SU-DHL-6 (cell line): ENCODE measurements around the gene ATF7.
A peak's percentile ranks its signal among the peaks of the same experiment; 100 is the strongest.

Experiments
- H2AFZ ChIP-seq: fragments of 200-600 bp; sonication (generic); 2 replicates; pipeline ENCODE4 v1.6.1; 2014; ENCODE audit warnings: low read depth, mild to moderate bottlenecking, moderate library complexity, mixed read lengths, antibody characterized with exemption, low read length; ENCODE audit not compliant: severe bottlenecking
- H3F3A ChIP-seq: fragments of 200-600 bp; shearing (Covaris generic); 2 replicates; pipeline ENCODE4 v1.6.0; 2016; ENCODE audit warnings: antibody characterized with exemption, mild to moderate bottlenecking; ENCODE audit not compliant: insufficient read depth
- H3K27ac ChIP-seq: fragments of 200-600 bp; sonication (generic); 2 replicates; pipeline ENCODE4 v1.5.1; 2016; ENCODE audit warnings: low read depth, mild to moderate bottlenecking, low read length, moderate library complexity, mixed read lengths
- H3K27me3 ChIP-seq: fragments of 200-600 bp; sonication (generic), shearing (Covaris generic); 2 replicates; pipeline ENCODE4 v1.6.0; 2014; ENCODE audit warnings: mild to moderate bottlenecking, low read length
- H3K36me3 ChIP-seq: fragments of 200-600 bp; sonication (generic); 2 replicates; pipeline ENCODE4 v1.6.1; 2014; ENCODE audit warnings: mild to moderate bottlenecking, low read length, mixed read lengths
- H3K4me2 ChIP-seq: fragments of 300-600, 200-600 bp; shearing (Covaris generic), sonication (generic); 2 replicates; pipeline ENCODE4 v1.6.0; 2014; ENCODE audit warnings: low read length, low read depth, mild to moderate bottlenecking; ENCODE audit not compliant: poor library complexity, severe bottlenecking
- H3K4me3 ChIP-seq: fragments of 200-600 bp; sonication (generic); 2 replicates; pipeline ENCODE4 v1.5.1; 2014; ENCODE audit warnings: antibody characterized with exemption, low read length, mild to moderate bottlenecking, mixed read lengths; ENCODE audit not compliant: insufficient read depth, poor library complexity, severe bottlenecking
- H3K79me2 ChIP-seq: fragments of 200-600 bp; sonication (generic); 2 replicates; pipeline ENCODE4 v1.6.1; 2014; ENCODE audit warnings: mild to moderate bottlenecking, low read length, moderate library complexity; ENCODE audit not compliant: insufficient read depth
- H3K9ac ChIP-seq: fragments of 200-600 bp; sonication (generic); 2 replicates; pipeline ENCODE4 v1.7.0; 2014; ENCODE audit warnings: mild to moderate bottlenecking, low read length
- H3K9me2 ChIP-seq: fragments of 200-600 bp; sonication (generic); replicated peaks from 2 replicates; pipeline ENCODE4 v1.6.1; 2014; ENCODE audit warnings: low read length; ENCODE audit not compliant: insufficient read depth
- H3K9me3 ChIP-seq: fragments of 200-600 bp; sonication (generic); 2 replicates; pipeline ENCODE4 v1.6.1; 2014; ENCODE audit warnings: low read length, mixed read lengths; ENCODE audit not compliant: insufficient read depth
- H4K20me1 ChIP-seq: fragments of 200-600 bp; sonication (generic); 2 replicates; pipeline ENCODE4 v1.6.1; 2014; ENCODE audit warnings: low read depth, mild to moderate bottlenecking, antibody characterized with exemption, low read length, moderate library complexity, mixed read lengths
- CTCF ChIP-seq: fragments of 200-600 bp; sonication (generic); IDR thresholded peaks from one replicate; pipeline ENCODE4 v1.5.1; 2017; ENCODE audit warnings: antibody characterized with exemption, mild to moderate bottlenecking, low read length, moderate library complexity; ENCODE audit not compliant: insufficient read depth, poor library complexity, severe bottlenecking
- EZH2phosphoT487 ChIP-seq: fragments of 200-600 bp; sonication (generic), shearing (Covaris generic); conservative IDR thresholded peaks from 2 replicates; pipeline ENCODE4 v1.6.1; 2018; ENCODE audit warnings: mild to moderate bottlenecking, antibody characterized with exemption, low read length, moderate library complexity, mixed read lengths

ATF7 gene

GRCh38 chr12:53492830-53493609 is 133.2 kb downstream of the ATF7 start:
- H3K36me3 ChIP-seq = no peaks in the 10 kb centered on the region
- H3K9me2 ChIP-seq = no peaks in the 10 kb centered on the region
- H3K27me3 ChIP-seq = no peaks in the 10 kb centered on the region
- peak overlapping the region; percentile 45 for H2AFZ ChIP-seq
- peak overlapping the region; percentile 59 for H3K9ac ChIP-seq
- no peaks in the 10 kb centered on the region for H4K20me1 ChIP-seq
- peak overlapping the region; percentile 69 for H3K4me2 ChIP-seq
- no peaks in the 10 kb centered on the region for H3K79me2 ChIP-seq
- H3K4me3 ChIP-seq = peak overlapping the region; percentile 56
- peaks cover 4% of the 10 kb centered on the region; the same call in 1 of the 2 replicates for H3F3A ChIP-seq
- TF ChIP-seq CTCF (no peak), EZH2phosphoT487 (no peak)
- no peaks in the 10 kb centered on the region for H3K9me3 ChIP-seq
- no peak overlapping the region for H3K27ac ChIP-seq

- no peak overlapping the region for H3K27ac ChIP-seq
- H3K9ac ChIP-seq = no peak overlapping the region
Observed at GRCh38 chr12:53492188-53492587, 134.0 kb downstream of the ATF7 start.

GRCh38 chr12:53489242-53489864 is 136.8 kb downstream of the ATF7 start:
- Histone ChIP-seq H3K4me2 (no peak overlapping the region), H3K4me3 (no peak overlapping the region)

More at GRCh38 chr12:53492188-53492587, 134.0 kb downstream of the ATF7 start:
- H3K9me3 ChIP-seq = no peaks in the 10 kb centered on the region
- no peaks in the 10 kb centered on the region for H3K27me3 ChIP-seq
- H3K4me2 ChIP-seq = peak overlapping the region; percentile 69
- no peaks in the 10 kb centered on the region for H3K79me2 ChIP-seq
- no peak for TF ChIP-seq CTCF
- H3F3A ChIP-seq = peaks cover 4% of the 10 kb centered on the region; the same call in 1 of the 2 replicates
- H4K20me1 ChIP-seq = no peaks in the 10 kb centered on the region
- H3K9me2 ChIP-seq = no peaks in the 10 kb centered on the region
- H3K4me3 ChIP-seq = no peak overlapping the region
- H3K36me3 ChIP-seq = no peaks in the 10 kb centered on the region
- no peak overlapping the region for H2AFZ ChIP-seq

More at GRCh38 chr12:53489242-53489864, 136.8 kb downstream of the ATF7 start:
- H3K9me2 ChIP-seq = no peaks in the 10 kb centered on the region
- no peaks in the 10 kb centered on the region for H3K79me2 ChIP-seq
- H3K9me3 ChIP-seq = no peaks in the 10 kb centered on the region
- H3K27ac ChIP-seq = no peak overlapping the region
- peaks cover 7% of the 10 kb centered on the region; the same call in 1 of the 2 replicates for H3F3A ChIP-seq
- no peak overlapping the region for H2AFZ ChIP-seq
- H3K36me3 ChIP-seq = no peaks in the 10 kb centered on the region
- H3K9ac ChIP-seq = no peak overlapping the region
- no peaks in the 10 kb centered on the region for H4K20me1 ChIP-seq
- no peaks in the 10 kb centered on the region for H3K27me3 ChIP-seq
- TF ChIP-seq EZH2phosphoT487 = no peak
- no peak for TF ChIP-seq CTCF
